Measurements from ENCODE around the gene CDK6.
"Not testable (repeated sequence)": the region's sequence is repeated elsewhere in the genome, so short reads cannot be mapped to it uniquely, and the experiment has no call there.

DNA sequence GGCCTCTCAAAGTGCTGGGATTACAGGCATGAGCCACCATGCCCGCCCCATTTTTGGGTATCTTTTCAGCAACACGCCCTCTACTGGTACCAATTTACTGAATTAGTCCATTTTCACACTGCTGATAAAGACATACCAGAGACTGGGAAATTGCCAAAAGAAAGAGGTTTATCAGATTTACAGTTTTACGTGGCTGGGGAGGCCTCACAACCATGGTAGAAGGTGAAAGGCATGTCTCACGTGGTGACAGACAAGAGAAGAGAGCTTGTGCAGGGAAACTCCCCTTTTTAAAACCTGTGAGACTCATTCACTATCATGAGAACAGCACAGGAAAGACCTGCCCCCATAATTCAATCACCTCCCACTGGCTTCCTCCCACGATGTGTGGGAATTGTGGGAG is 27.8 kb upstream of the CDK6 start:
- not testable (repeated sequence) for TF ChIP-seq SP1 (CRISPR knock-in tag; IDR thresholded peaks at IDR 0.05); TCF7 (IDR thresholded peaks at IDR 0.05; ENCODE audit: borderline replicate concordance); ZNF134 (CRISPR knock-in tag; conservative IDR thresholded peaks at IDR 0.05)
- TF ChIP-seq CTCF (IDR thresholded peaks at IDR 0.05 in 2 of 3, conservative IDR thresholded peaks at IDR 0.05 in 1 of 3; ENCODE audit: insufficient read depth in 2 of 3, low read depth in 1 of 3, low read length in 3 of 3): peak; percentile 11 to 27 (median 17); a peak in 2 of 6 replicates

Data from K562 (cell line).